ENCODE results near the gene UNC80.

- TF ChIP-seq EZH2phosphoT487 (IDR thresholded peaks at IDR 0.05; ENCODE audit: insufficient read depth, low read depth), result no peak
- no peak for TF ChIP-seq EZH2 (IDR thresholded peaks at IDR 0.05; ENCODE audit: insufficient read depth, poor library complexity, severe bottlenecking)
Observed at GRCh38 chr2:209823484-209823883, 51.9 kb downstream of the UNC80 start.

Data from GM23248 (cell line).